Measurements from ENCODE around the gene ELF2. TPM values are rescaled to one million over a fixed set of nuclear protein-coding genes. Genes with fewer than 3 reads are reported as not detected.

Gene ELF2
- total RNA-seq, 4 donors from 2014 or later: 51.3 to 64.9 (median 64.2) TPM

- TF ChIP-seq CTCF (IDR thresholded peaks at IDR 0.05; ENCODE audit: low read depth): no peak
These were observed 140.1 kb downstream of the ELF2 start for GRCh38 chr4:139036885-139037284.

GRCh38 chr4:139035650-139036049 is 141.4 kb downstream of the ELF2 start:
- TF ChIP-seq CTCF (IDR thresholded peaks at IDR 0.05; ENCODE audit: low read depth): no peak

GRCh38 chr4:139030614-139031235 is 146.3 kb downstream of the ELF2 start:
- TF ChIP-seq CTCF (IDR thresholded peaks at IDR 0.05; ENCODE audit: low read depth): no peak

GRCh38 chr4:139028191-139028661 is 148.8 kb downstream of the ELF2 start:
- no peak for TF ChIP-seq CTCF (IDR thresholded peaks at IDR 0.05; ENCODE audit: low read depth)

GRCh38 chr4:139027776-139028175 is 149.2 kb downstream of the ELF2 start:
- TF ChIP-seq CTCF (IDR thresholded peaks at IDR 0.05; ENCODE audit: low read depth): no peak

- TF ChIP-seq CTCF (IDR thresholded peaks at IDR 0.05; ENCODE audit: low read depth): no peak
These were observed 151.2 kb downstream of the ELF2 start for GRCh38 chr4:139025841-139026240.

GRCh38 chr4:139024686-139025085 is 152.3 kb downstream of the ELF2 start:
- no peak for TF ChIP-seq CTCF (IDR thresholded peaks at IDR 0.05; ENCODE audit: low read depth)
